Neural progenitor cell (in vitro differentiated cells): ENCODE data around the gene CCDC141. TPM values are rescaled to one million over a fixed set of nuclear protein-coding genes. Genes with fewer than 3 reads are reported as not detected.
"Not testable (repeated sequence)": the region's sequence is repeated elsewhere in the genome, so short reads cannot be mapped to it uniquely, and the experiment has no call there.

Experiments used
- DNase-seq: peaks from one replicate; pipeline ENCODE4 v3.0.0-alpha.2; 2016; ENCODE audit warnings: low spot score
- H2AFZ ChIP-seq: fragments of 200-600 bp; sonication (generic); replicated peaks from 2 replicates; pipeline ENCODE4 v1.6.1; 2016; ENCODE audit warnings: antibody characterized with exemption
- H3F3A ChIP-seq: fragments of 200-600 bp; sonication (generic); 2 replicates; pipeline ENCODE4 v1.6.1; 2016; ENCODE audit warnings: antibody characterized with exemption, low read depth
- H3K27ac ChIP-seq: fragments of 200-600 bp; sonication (generic); 2 replicates; pipeline ENCODE4 v1.5.1; 2016; ENCODE audit warnings: mild to moderate bottlenecking
- H3K27me3 ChIP-seq: fragments of 200-600 bp; sonication (generic); 2 replicates; pipeline ENCODE4 v1.6.1; 2016; ENCODE audit warnings: mild to moderate bottlenecking, moderate library complexity
- H3K36me3 ChIP-seq: fragments of 200-600 bp; sonication (generic); 2 replicates; pipeline ENCODE4 v1.5.1; 2016
- H3K4me1 ChIP-seq: fragments of 200-600 bp; sonication (generic); 2 replicates; pipeline ENCODE4 v1.6.1; 2016; ENCODE audit warnings: mixed run types
- H3K4me2 ChIP-seq: fragments of 200-600 bp; sonication (generic); 2 replicates; pipeline ENCODE4 v1.6.1; 2016
- H3K4me3 ChIP-seq: fragments of 200-600 bp; sonication (generic); 2 replicates; pipeline ENCODE4 v1.5.1; 2016
- H3K79me2 ChIP-seq: fragments of 200-600 bp; sonication (generic); 2 replicates; pipeline ENCODE4 v1.6.1; 2016; ENCODE audit warnings: low read depth
- H3K9ac ChIP-seq: fragments of 200-600 bp; sonication (generic); 2 replicates; pipeline ENCODE4 v1.6.1; 2016
- H3K9me3 ChIP-seq: fragments of 200-600 bp; sonication (generic); 2 replicates; pipeline ENCODE4 v1.5.1; 2016; ENCODE audit warnings: low read depth
- H4K20me1 ChIP-seq: fragments of 200-600 bp; sonication (generic); 2 replicates; pipeline ENCODE4 v1.6.1; 2016; ENCODE audit warnings: low read depth
- H3K27ac Mint-ChIP-seq: 3 replicates; pipeline ENCODE4 v1.8.0; 2021; ENCODE audit warnings: mixed read lengths
- H3K27me3 Mint-ChIP-seq: 2 replicates; pipeline ENCODE4 v1.8.0; 2022; ENCODE audit warnings: low read depth, mild to moderate bottlenecking, inconsistent platforms, moderate library complexity, mixed read lengths; ENCODE audit not compliant: insufficient read depth
- H3K36me3 Mint-ChIP-seq: 3 replicates; pipeline ENCODE4 v1.8.0; 2021; ENCODE audit warnings: mixed read lengths
- H3K4me1 Mint-ChIP-seq: 3 replicates; pipeline ENCODE4 v1.8.0; 2021; ENCODE audit warnings: mixed read lengths
- H3K4me3 Mint-ChIP-seq: 3 replicates; pipeline ENCODE4 v1.8.0; 2021; ENCODE audit warnings: mild to moderate bottlenecking, moderate library complexity, mixed read lengths
- H3K9me3 Mint-ChIP-seq: 3 replicates; pipeline ENCODE4 v1.8.0; 2020; ENCODE audit warnings: mixed read lengths
- EZH2 ChIP-seq: fragments of 200-600 bp; sonication (generic); IDR thresholded peaks from 2 replicates; pipeline ENCODE4 v1.6.1; 2017; ENCODE audit warnings: antibody characterized with exemption, mild to moderate bottlenecking, moderate library complexity
- EZH2phosphoT487 ChIP-seq: fragments of 200-600 bp; sonication (generic); IDR thresholded peaks from 2 replicates; pipeline ENCODE4 v1.6.1; 2017; ENCODE audit warnings: antibody characterized with exemption
- total RNA-seq: library from RNA; depleted of rRNA; stranded (reverse); fragments of >200 nt; gene quantifications from 2 replicates; pipeline ENCODE4 v1.2.3, GENCODE V29; 2015; ENCODE audit warnings: low replicate concordance
- TF ChIP-seq, protein P1 (sequence below): fragments of 200-600 bp; sonication (generic); IDR thresholded peaks from 2 replicates; pipeline ENCODE4 v1.5.1; 2017; ENCODE audit warnings: antibody characterized with exemption, mild to moderate bottlenecking

CCDC141 gene
- total RNA-seq, 1 donor from 2014 or later, result 1.8 TPM

DNA sequence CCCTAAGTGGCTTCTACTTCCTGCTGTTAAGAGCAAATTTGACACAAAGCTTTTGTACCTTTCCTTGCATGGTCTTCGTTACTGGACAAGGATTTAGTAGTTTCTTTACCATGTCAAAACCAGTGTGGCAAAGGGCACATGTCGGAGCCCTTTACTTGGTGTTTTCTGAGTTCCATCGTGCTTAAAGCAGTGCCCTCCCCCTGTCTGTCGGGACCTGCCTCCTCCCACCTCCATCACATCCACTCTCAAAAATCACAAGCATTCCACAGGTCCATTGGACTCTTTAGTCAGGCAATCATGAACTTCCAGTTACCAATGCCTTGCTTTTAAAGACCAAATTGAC is 763 bp downstream of the CCDC141 start:
- Histone ChIP-seq H3K4me2 (peak overlapping the region; percentile 63), H3K4me1 (peaks cover 46% of the 10 kb centered on the region), H3K79me2 (no peaks in the 10 kb centered on the region), H4K20me1 (no peaks in the 10 kb centered on the region), H3K4me3 (no peak overlapping the region), H3K27ac (no peak overlapping the region), H3K27me3 (no peaks in the 10 kb centered on the region), H2AFZ (peak overlapping the region; percentile 79), H3K36me3 (no peaks in the 10 kb centered on the region), H3K9ac (no peak overlapping the region), H3K9me3 (no peaks in the 10 kb centered on the region), H3F3A (peaks cover 12% of the 10 kb centered on the region)
- no peaks in the 10 kb centered on the region for H3K27me3 Mint-ChIP-seq
- no peaks in the 10 kb centered on the region for H3K36me3 Mint-ChIP-seq
- no peak overlapping the region for H3K27ac Mint-ChIP-seq
- TF ChIP-seq EZH2phosphoT487 (no peak), EZH2 (no peak)
- TF ChIP-seq, protein P1, sequence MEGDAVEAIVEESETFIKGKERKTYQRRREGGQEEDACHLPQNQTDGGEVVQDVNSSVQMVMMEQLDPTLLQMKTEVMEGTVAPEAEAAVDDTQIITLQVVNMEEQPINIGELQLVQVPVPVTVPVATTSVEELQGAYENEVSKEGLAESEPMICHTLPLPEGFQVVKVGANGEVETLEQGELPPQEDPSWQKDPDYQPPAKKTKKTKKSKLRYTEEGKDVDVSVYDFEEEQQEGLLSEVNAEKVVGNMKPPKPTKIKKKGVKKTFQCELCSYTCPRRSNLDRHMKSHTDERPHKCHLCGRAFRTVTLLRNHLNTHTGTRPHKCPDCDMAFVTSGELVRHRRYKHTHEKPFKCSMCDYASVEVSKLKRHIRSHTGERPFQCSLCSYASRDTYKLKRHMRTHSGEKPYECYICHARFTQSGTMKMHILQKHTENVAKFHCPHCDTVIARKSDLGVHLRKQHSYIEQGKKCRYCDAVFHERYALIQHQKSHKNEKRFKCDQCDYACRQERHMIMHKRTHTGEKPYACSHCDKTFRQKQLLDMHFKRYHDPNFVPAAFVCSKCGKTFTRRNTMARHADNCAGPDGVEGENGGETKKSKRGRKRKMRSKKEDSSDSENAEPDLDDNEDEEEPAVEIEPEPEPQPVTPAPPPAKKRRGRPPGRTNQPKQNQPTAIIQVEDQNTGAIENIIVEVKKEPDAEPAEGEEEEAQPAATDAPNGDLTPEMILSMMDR, result no peak
- no peaks in the 10 kb centered on the region for H3K9me3 Mint-ChIP-seq
- H3K4me3 Mint-ChIP-seq, result no peak overlapping the region
- H3K4me1 Mint-ChIP-seq, result peaks cover 24% of the 10 kb centered on the region
- DNase-seq, result no peak

DNA sequence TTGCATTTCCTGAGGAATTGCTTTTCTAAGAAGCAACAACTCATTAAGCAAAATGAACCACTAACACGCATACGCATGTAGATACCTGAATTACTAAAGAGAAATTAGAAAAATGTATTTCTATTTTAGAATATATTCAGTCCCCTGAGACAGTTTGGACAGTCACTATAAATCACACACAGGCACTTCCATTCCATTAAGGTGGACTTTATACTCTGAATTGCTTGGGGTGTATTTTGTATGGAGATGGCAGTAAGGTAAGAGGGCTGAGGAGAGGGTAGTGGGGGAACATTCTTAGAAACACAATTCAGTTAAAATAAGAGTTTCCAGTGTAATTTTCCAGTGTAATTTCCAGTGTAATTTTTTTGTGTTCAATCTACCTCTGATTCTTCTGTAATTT is 1.8 kb downstream of the CCDC141 start:
- no peak overlapping the region for H3K27ac ChIP-seq
- no peak for DNase-seq
- H3K9ac ChIP-seq, result no peak overlapping the region
- Mint-ChIP-seq H3K36me3 (no peaks in the 10 kb centered on the region), H3K27ac (no peak overlapping the region), H3K4me3 (no peak overlapping the region), H3K9me3 (no peaks in the 10 kb centered on the region), H3K27me3 (no peaks in the 10 kb centered on the region), H3K4me1 (peaks cover 24% of the 10 kb centered on the region)
- no peaks in the 10 kb centered on the region for H3K36me3 ChIP-seq
- H3K4me2 ChIP-seq, result peak overlapping the region; percentile 63
- H3K4me1 ChIP-seq, result peaks cover 46% of the 10 kb centered on the region
- no peak for TF ChIP-seq EZH2phosphoT487
- TF ChIP-seq, protein P1, result no peak
- no peak for TF ChIP-seq EZH2
- no peaks in the 10 kb centered on the region for H3K27me3 ChIP-seq
- no peak overlapping the region for H3K4me3 ChIP-seq
- peak overlapping the region; percentile 79 for H2AFZ ChIP-seq
- no peaks in the 10 kb centered on the region for H3K79me2 ChIP-seq
- H4K20me1 ChIP-seq, result no peaks in the 10 kb centered on the region
- peaks cover 12% of the 10 kb centered on the region for H3F3A ChIP-seq
- no peaks in the 10 kb centered on the region for H3K9me3 ChIP-seq

DNA sequence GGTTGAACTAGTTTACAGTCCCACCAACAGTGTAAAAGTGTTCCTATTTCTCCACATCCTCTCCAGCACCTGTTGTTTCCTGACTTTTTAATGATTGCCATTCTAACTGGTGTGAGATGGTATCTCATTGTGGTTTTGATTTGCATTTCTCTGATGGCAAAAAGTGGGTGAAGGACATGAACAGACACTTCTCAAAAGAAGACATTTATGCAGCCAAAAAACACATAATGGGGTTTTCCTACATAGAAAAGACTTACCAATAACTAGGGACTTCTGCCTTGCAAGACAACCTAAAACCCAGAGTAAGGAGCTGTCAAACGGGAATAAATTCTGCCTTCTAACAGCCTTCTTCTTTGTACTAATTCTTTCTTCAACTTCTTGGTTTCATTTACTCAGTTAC is 4.3 kb downstream of the CCDC141 start:
- not testable (repeated sequence) for H3K4me3 ChIP-seq, H3K4me2 ChIP-seq, H3F3A ChIP-seq, H3K4me3 Mint-ChIP-seq, H2AFZ ChIP-seq, DNase-seq, H3K9me3 ChIP-seq, H3K27ac Mint-ChIP-seq, H3K36me3 ChIP-seq, H3K9me3 Mint-ChIP-seq, H3K79me2 ChIP-seq, H3K36me3 Mint-ChIP-seq, H3K27ac ChIP-seq, H4K20me1 ChIP-seq, H3K9ac ChIP-seq, H3K27me3 ChIP-seq, H3K27me3 Mint-ChIP-seq
- peaks cover 28% of the 10 kb centered on the region for H3K4me1 ChIP-seq
- peaks cover 13% of the 10 kb centered on the region for H3K4me1 Mint-ChIP-seq

DNA sequence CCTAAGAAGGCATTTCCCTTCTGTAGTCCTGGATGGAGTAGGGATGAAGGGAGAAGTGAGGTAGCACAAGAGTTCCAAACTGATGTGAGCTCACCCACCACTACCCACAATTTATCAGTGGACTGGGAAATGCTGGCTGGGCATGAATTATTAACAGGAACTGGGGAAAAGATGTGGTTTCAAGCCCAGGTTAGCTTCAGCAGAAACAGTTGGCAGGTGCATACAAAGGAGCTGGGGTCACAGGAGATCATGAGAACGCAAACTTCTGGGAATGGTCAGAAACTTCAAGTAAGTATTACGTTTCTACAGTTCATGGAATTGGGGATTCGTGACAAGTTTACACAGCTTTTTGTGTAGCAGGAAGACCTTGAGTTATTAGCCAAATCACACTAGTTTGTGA is 5.4 kb downstream of the CCDC141 start:
- no peak overlapping the region for H3K4me2 ChIP-seq
- Mint-ChIP-seq H3K27me3 (no peaks in the 10 kb centered on the region), H3K9me3 (no peaks in the 10 kb centered on the region), H3K4me1 (peaks cover 8% of the 10 kb centered on the region), H3K36me3 (no peaks in the 10 kb centered on the region), H3K27ac (peak overlapping the region; percentile 73), H3K4me3 (no peak overlapping the region)
- no peak for DNase-seq
- no peaks in the 10 kb centered on the region for H4K20me1 ChIP-seq
- H3K9me3 ChIP-seq, result peaks cover 4% of the 10 kb centered on the region
- H3K4me1 ChIP-seq, result peaks cover 18% of the 10 kb centered on the region
- H2AFZ ChIP-seq, result no peak overlapping the region
- peaks cover 6% of the 10 kb centered on the region for H3F3A ChIP-seq
- H3K9ac ChIP-seq, result no peak overlapping the region
- H3K27me3 ChIP-seq, result no peaks in the 10 kb centered on the region
- TF ChIP-seq, protein P1, result no peak
- TF ChIP-seq EZH2phosphoT487 (no peak), EZH2 (no peak)
- H3K36me3 ChIP-seq, result no peaks in the 10 kb centered on the region
- no peaks in the 10 kb centered on the region for H3K79me2 ChIP-seq
- no peak overlapping the region for H3K4me3 ChIP-seq
- no peak overlapping the region for H3K27ac ChIP-seq
